ENCODE results near the gene CD6. TPM values are rescaled to one million over a fixed set of nuclear protein-coding genes. Genes with fewer than 3 reads are reported as not detected.
A peak's percentile ranks its signal among the peaks of the same experiment; 100 is the strongest.

The CD6 gene
- total and polyA plus RNA-seq, 2 experiments from 2014 or later = 4.2 TPM; not detected in 1

- TF ChIP-seq CTCF (IDR thresholded peaks at IDR 0.05; ENCODE audit: low read depth, low read length) = no peak
- Histone ChIP-seq H3K27me3 (peaks cover 6% of the 10 kb centered on the region), H3K4me1 (ENCODE audit: low read depth) (no peaks in the 10 kb centered on the region), H3K27ac (no peak overlapping the region), H3K9me3 (ENCODE audit: low read depth) (no peaks in the 10 kb centered on the region), H3K36me3 (no peaks in the 10 kb centered on the region), H3K4me3 (no peak overlapping the region)
- no peak for DNase-seq (ENCODE audit: low read depth in 1 of 2, low spot score in 1 of 2)
Measured at GRCh38 chr11:60996381-60997138, 25.1 kb downstream of the CD6 start.

- Histone ChIP-seq H3K4me1 (ENCODE audit: low read depth) (peaks cover 4% of the 10 kb centered on the region), H3K9me3 (ENCODE audit: low read depth) (no peaks in the 10 kb centered on the region), H3K27ac (no peak overlapping the region), H3K27me3 (peaks cover 6% of the 10 kb centered on the region), H3K36me3 (no peaks in the 10 kb centered on the region), H3K4me3 (no peak overlapping the region)
- no peak for DNase-seq (ENCODE audit: low read depth in 1 of 2, low spot score in 1 of 2)
- TF ChIP-seq CTCF (IDR thresholded peaks at IDR 0.05; ENCODE audit: low read depth, low read length) = no peak
Measured at GRCh38 chr11:61000426-61000825, 28.9 kb downstream of the CD6 start.

- Histone ChIP-seq H3K4me1 (ENCODE audit: low read depth) (peaks cover 4% of the 10 kb centered on the region), H3K27me3 (peaks cover 16% of the 10 kb centered on the region), H3K4me3 (no peak overlapping the region), H3K36me3 (no peaks in the 10 kb centered on the region), H3K9me3 (ENCODE audit: low read depth) (no peaks in the 10 kb centered on the region), H3K27ac (no peak overlapping the region)
- no peak for TF ChIP-seq CTCF (IDR thresholded peaks at IDR 0.05; ENCODE audit: low read depth, low read length)
- no peak for DNase-seq (ENCODE audit: low read depth in 1 of 2, low spot score in 1 of 2)
Measured at GRCh38 chr11:61001931-61002330, 30.5 kb downstream of the CD6 start.

- Histone ChIP-seq H3K36me3 (no peaks in the 10 kb centered on the region), H3K4me3 (no peak overlapping the region), H3K9me3 (ENCODE audit: low read depth) (no peaks in the 10 kb centered on the region), H3K27me3 (peaks cover 23% of the 10 kb centered on the region), H3K27ac (no peak overlapping the region), H3K4me1 (ENCODE audit: low read depth) (peaks cover 4% of the 10 kb centered on the region)
- TF ChIP-seq CTCF (IDR thresholded peaks at IDR 0.05; ENCODE audit: low read depth, low read length) = no peak
- DNase-seq (ENCODE audit: low read depth in 1 of 2, low spot score in 1 of 2) = no peak
Measured at GRCh38 chr11:61002598-61002997, 31.1 kb downstream of the CD6 start.

- peak in 1 of 2 donors; percentile 82 for DNase-seq (ENCODE audit: low read depth in 1 of 2, low spot score in 1 of 2)
- H3K27ac ChIP-seq = no peak overlapping the region
- peaks cover 38% of the 10 kb centered on the region for H3K27me3 ChIP-seq
- H3K36me3 ChIP-seq = no peaks in the 10 kb centered on the region
- H3K4me1 ChIP-seq (ENCODE audit: low read depth) = peaks cover 4% of the 10 kb centered on the region
- no peaks in the 10 kb centered on the region for H3K9me3 ChIP-seq (ENCODE audit: low read depth)
- no peak for TF ChIP-seq CTCF (IDR thresholded peaks at IDR 0.05; ENCODE audit: low read depth, low read length)
- no peak overlapping the region for H3K4me3 ChIP-seq
Measured at GRCh38 chr11:61004180-61004611, 32.7 kb downstream of the CD6 start.
